Central memory CD4-positive, alpha-beta T cell (primary cell): ENCODE data around the gene CDKN1B.

ENCODE experiments used
- DNase-seq: peaks from one replicate; pipeline ENCODE4 v3.0.0; 2022

Gene CDKN1B

GRCh38 chr12:12759234-12759915 lies 42.2 kb downstream of the CDKN1B start:
- no peak for DNase-seq

DNA sequence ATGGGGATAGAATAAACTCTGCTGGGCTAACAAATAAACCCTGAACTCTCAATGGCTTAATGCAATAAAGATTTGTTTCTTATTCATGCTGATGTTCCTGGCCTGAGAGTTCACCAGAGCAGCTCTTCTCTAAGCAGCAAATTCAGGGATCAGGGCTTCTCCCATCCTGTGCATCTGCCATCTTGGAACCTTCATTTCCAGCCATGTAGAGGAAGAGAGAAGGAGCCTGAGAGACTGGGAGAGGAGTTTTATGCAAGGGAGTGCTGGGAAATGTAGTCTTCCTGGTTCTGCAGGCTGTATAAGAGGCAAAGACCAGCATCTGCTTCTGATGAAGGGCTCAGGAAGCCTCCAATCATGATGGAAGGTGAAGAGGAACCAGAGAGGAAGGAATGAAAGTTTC lies 47.7 kb downstream of the CDKN1B start:
- DNase-seq = no peak

DNA sequence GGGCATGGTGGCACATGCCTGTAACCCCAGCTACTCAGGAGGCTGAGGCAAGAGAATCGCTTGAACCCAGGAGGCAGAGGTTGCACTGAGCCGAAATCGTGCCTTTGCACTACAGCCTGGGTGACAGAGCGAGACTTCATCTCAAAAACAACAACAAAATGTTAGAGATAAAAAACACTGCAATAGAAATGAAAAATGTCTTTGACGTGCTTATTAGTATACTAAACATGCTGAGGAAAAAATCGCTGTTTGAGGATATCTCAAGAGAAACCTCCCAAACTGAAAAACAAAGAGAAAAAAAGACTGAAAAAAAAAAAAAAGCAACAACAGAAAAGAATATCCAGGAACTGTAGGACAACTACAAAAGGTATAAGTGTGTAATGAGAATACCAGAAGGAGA lies 53.1 kb downstream of the CDKN1B start:
- no peak for DNase-seq
